SK-N-MC (cell line): ENCODE data around the gene MFAP3.

Experiments used
- EZH2 ChIP-seq: fragments of 200-600 bp; sonication (generic); IDR thresholded peaks from one replicate; pipeline ENCODE4 v1.6.1; 2017; ENCODE audit warnings: antibody characterized with exemption
- FOXP2 ChIP-seq: optimal IDR thresholded peaks from 2 replicates; pipeline ENCODE3; 2011; ENCODE audit warnings: mild to moderate bottlenecking, moderate library complexity; ENCODE audit not compliant: insufficient read depth; ENCODE audit errors: extremely low read length, control extremely low read depth
- POLR2AphosphoS5 ChIP-seq: IDR thresholded peaks from 2 replicates; pipeline ENCODE4 v1.6.1; 2012; ENCODE audit warnings: mild to moderate bottlenecking, low read depth, low read length, borderline replicate concordance

- no peak for TF ChIP-seq POLR2AphosphoS5
- no peak for TF ChIP-seq EZH2
- TF ChIP-seq FOXP2: no peak
Observed at GRCh38 chr5:154046486-154046885, 7.7 kb downstream of the MFAP3 start.
